Stimulated activated CD8-positive, alpha-beta memory T cell treated with anti-CD3 and anti-CD28 coated beads, Interleukin-7, amount 100 ng/mL, for 4 hours (primary cell): ENCODE data around the gene AIPL1.
"Not testable (repeated sequence)": the region's sequence is repeated elsewhere in the genome, so short reads cannot be mapped to it uniquely, and the experiment has no call there.

Experiments
- DNase-seq, 2 donors: peaks; one replicate each; pipeline ENCODE4 v3.0.0-alpha.2; 2020; ENCODE audit warnings: low read depth in 2 of 2

Gene AIPL1

GRCh38 chr17:6435051-6435450, at the start of gene AIPL1:
Gene AIPL1 (minus strand): TSS chr17:6435121. CDS start chr17:6435104, 17 bp downstream.
- no peak for DNase-seq

- no peak for DNase-seq
Observed at GRCh38 chr17:6483507-6483906, 48.6 kb upstream of the AIPL1 start.

- DNase-seq = not testable (repeated sequence)
Observed at GRCh38 chr17:6482796-6483195, 47.9 kb upstream of the AIPL1 start.

DNA sequence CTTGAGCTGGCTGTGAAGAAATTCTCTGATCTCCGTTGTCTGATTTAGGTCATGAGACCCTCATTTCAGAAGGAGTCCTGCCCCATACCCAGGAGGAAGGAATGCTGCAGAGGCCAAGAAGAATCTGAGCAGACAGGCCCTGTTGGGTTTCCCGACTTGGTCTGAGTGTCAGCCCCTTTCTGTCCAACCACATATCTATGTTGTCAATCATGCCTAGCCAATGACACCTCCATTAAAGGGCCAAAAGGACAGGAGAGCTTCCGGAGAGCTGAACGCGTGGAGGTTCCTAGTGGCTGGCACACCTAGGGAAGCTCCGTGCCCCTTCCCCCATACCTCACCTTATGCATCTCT, 47.2 kb upstream of the AIPL1 start:
- no peak for DNase-seq

DNA sequence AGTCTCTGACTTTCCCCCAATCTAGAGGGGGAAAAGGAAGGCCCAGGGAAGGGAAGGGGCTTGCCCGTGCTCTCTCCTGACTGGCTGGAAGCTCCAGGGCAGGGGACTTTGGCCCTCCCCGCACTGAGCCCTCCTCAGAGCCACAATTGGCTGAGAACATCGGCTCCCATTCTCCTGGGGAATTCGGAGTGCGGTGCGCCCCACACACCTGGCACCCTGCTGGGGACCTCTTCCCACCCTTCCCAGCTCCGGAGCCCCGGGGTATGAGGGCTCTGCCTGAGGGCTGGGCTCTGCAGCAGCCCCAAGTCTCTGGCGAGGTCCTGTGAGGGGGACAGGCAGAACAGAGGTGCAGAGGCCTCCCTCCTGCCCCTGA, 45.4 kb upstream of the AIPL1 start:
- DNase-seq = no peak

DNA sequence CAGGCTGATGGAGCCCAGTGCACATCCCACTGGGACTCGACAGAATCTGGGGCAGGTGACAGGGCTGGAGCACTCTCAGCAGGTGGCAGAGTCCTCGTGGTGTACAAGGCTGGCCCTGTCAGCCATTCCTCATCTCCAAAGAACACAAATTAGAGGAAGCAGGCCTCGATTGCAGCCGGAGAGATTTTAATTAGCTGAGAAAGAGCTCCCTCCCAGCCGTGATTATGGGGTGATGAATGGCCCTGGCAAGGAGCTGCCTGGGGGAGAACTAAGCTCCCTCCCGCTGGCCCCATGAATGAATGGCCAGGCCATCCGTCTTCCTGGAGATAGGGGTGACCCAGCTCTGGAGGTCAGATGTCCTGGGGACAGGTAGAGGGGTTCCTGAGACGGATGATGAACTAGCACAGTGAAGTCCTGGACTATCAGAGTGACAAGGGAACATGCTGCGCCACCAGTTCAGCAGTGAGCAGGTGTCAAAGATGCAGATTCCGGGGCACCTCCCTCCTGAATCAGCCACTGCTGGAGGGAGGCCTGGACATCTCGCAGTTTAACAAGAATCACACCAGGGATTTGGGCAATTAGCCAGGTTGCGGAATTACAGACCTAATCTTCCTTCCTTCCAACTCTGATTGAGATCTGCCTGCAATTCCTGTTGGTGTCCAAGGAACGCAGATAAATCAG, 44.8 kb upstream of the AIPL1 start:
- no peak for DNase-seq

DNA sequence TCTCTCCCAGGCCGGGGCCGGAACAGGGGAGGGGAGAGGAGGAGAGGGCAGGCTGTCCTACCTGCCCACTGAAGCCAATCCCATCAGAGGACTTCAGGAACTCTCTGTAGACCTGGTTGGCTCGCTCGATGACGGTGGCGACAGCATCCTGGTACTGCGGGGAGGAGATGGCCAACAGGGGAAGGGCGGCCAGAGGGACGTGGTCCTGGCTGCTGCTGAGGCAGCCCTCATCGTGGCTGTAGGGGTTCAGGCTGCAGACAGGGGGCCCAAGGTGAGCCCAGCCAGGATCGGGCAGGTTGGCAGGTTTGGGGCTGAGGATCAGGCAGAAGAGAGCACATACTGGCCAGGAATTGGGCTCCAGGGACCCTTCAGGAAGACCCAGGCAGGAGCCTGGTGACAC, 43.6 kb upstream of the AIPL1 start:
- no peak for DNase-seq

- DNase-seq = no peak
Observed at GRCh38 chr17:6477831-6478383, 43.0 kb upstream of the AIPL1 start.

DNA sequence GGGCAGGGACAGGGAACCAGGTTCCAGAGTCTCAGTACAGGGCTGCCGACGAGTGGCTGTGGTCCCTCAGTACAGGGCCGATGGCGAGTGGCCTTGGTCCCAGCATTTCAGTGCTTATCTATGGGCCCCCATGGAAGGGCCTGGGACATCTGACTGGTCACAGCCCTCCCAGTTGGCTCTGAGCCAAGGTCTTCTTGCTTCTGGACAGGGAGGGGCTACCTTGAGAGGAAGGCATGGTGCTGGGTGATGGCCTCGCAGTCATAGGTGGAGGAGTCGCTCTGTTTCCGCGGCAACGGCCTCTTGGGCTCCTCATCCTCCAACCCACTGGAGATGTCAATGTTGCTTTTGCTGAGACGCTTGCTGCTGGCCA, 41.9 kb upstream of the AIPL1 start:
- DNase-seq = no peak

DNA sequence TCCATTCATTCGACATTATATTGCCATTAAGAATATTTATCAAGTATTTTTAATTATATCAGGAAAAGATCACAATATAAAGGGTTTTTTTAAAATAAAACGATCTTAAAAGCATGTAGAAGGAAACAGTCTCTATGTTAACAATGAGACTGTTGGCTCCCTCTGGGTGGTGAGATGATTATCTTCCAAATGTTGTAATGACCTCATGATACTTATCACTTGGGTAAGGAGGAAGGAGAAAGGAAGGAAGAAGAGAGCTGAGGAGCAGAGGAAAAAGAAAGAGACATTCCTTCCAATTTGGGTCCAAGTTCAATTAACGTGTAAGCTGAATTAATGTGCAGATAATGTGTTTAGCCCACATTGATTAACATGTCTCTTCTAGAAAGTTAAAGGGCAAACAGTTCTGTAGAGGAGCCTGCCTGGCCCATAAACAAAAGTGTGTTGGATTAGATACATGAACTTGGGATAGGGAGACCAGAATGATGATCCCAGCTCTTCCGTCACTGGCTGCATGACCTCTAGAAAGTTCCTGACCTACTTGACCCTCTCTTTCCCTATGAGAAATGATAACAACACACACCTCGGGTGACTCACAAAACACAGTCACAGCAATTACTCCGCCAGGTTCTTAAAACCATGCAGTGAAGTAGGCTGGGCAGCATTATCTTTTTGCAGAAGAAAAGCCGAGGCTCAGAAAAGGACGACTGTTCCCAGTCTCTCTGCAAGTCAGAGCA, 41.3 kb upstream of the AIPL1 start:
- no peak for DNase-seq

- DNase-seq = no peak
Observed at GRCh38 chr17:6475411-6475810, 40.5 kb upstream of the AIPL1 start.

DNA sequence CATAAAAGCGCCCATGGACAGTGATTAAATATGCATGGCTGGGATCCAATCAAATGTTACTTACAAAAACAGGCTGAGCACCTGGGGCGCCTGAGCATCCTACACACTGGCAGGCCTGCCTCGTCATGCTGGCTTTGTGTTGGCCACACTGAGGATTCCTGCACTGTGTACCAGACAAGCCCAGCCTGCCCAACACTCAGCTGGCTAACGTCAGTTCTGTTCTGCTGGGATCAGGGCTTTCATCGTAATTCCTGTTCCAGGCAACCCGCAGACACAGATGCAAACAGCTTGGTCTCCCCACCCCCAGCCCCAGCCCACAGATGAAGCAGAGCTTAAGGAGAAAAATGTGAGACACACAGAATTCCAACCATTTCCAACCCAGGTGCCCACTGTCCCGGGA, 40.0 kb upstream of the AIPL1 start:
- DNase-seq = no peak

DNA sequence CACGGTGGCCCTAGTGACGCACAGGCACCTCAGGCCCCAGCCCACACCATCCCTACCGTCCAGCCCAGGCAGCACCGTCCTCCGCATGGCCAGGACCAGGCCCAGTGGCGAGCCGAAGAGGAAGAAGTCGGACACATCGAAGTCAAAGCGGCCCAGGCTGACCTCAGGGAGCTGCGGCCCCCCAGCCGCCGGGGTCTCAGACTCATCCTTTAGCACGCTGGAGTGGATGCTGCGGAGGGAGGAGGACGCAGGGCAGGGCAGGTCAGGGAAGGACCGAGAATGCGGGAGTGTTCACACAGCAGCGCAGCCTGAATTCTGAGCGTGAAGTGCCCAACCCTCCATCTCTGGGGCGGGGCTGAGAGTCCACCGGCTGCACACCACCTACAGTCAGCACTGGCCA, 39.5 kb upstream of the AIPL1 start:
- DNase-seq = no peak

GRCh38 chr17:6473128-6473767, 38.3 kb upstream of the AIPL1 start:
- peak; percentile 21 to 23 for DNase-seq

GRCh38 chr17:6472517-6472916, 37.6 kb upstream of the AIPL1 start:
- DNase-seq = no peak

DNA sequence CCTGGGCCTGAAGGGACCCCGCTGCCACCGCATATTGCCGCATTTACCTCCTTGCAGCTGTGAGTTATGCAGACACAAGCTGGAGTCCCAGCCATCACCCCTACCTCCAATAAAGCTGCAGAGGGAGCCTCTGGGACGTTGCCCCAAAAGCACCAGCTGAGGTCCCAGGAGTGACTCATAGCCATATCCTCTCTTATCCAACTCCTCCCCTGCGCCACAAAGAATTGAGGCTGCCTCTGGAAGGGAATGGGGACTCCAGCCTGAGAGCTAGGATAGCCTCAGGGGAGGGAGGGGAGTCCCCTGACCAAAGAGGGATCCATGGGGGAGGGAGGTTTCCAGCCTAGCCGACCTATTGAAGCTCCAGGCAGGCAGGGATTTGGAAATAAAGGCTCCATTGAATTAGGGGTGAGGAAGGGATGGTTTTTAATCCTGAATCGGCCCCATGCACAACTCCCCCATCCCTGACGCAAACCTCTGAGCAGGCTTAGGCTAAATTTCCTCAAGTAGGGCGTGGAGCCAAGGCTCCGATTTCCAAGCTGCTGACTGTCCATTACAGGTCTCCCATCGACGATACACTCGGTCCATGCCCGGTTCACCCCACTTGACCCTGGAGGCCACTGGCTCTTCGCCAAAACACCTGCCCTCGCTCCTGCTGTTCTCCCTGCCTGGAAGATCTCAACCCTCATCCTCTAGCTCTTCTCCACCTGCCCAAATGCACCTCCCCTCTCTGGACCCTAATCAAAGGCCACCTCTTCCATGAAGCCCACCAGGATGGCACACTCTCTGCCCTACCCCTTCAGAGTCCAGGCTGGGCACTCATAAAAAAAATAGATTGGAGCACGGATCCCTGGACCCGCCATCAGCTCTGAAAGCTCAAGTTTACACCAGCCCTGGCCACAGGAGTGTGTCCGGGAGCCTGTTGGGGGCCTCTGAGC, 36.9 kb upstream of the AIPL1 start:
- DNase-seq = no peak

DNA sequence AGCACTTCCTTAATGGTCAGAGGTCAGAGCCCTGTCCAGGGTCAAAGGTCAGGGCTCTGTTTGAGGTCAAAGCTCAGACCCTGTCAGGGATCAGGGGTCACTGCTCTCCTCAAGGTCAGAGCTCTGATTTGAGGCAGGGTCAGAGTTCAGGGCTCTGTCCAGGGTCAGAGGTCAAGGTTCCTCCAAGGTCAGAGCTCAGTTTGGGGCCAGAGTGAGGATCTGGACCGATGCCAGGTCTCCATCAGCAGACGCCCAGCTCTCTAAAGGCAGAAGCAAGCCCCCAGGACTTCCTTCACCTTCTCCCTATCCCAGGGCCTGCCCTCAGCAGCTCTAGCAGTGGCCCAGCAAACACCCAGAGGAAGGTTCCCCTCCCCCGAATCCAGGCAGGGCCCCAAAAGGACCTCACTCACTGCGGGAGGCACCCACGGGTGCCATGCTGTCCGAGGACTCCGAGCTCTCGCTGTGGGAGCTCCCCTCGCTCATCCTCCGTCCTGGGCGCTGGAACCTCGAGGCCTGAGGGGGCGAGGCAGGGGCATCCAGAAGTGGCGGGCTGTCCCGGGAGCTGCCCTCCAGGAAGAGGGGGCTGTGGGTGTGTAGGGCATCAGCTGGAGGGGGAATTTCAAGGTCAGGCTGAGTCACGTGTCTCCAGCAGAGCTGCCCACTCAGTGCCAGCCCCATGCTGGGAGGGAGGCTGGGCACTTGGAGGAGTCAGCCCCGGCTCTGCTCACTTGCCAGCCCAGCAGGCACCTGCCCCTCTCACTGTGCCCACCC, 36.0 kb upstream of the AIPL1 start:
- DNase-seq = no peak

DNA sequence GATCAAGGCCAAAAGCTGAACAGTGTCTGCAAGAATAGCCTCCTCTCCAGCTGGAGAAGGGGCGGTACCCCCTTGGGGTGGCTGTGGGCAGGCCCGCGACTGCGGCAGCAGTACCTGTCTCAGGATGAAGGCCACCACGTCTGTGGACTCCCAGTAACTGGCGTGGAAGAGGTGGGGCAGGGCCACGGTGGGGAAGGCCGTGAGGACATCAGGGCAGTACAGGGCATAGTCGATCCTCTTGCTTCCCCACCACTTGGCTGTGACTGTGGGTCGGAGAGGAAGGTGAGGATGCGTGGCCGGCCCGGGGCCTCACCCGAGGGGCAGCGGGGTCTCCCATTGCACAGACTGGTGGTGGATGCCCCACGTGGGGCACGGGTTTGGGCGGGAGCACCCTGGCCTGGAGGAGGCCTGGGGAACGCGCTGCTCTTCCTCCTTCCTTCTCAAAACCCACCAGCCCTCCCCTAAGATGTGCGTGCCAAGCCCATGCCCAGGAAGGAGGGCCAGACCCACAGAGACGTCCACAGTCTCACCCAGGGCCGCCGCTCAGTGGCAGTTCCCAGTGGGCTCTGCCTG, 35.3 kb upstream of the AIPL1 start:
- DNase-seq = no peak

GRCh38 chr17:6468051-6468790, 33.3 kb upstream of the AIPL1 start:
- no peak for DNase-seq

GRCh38 chr17:6467567-6467966, 32.6 kb upstream of the AIPL1 start:
- no peak for DNase-seq
